GM12878 (cell line): Measurements from ENCODE around the gene CDCA8. TPM values are rescaled to one million over a fixed set of nuclear protein-coding genes. Genes with fewer than 3 reads are reported as not detected.

Experiments used
- CTCF ChIP-seq, 3 experiments: IDR thresholded peaks in 2 of 3; conservative IDR thresholded peaks in 1 of 3; 2 replicates each; pipeline ENCODE4 v1.5.1; 2011; ENCODE audit warnings: low read depth in 3 of 3, low read length in 3 of 3, mild to moderate bottlenecking in 3 of 3, control low read depth in 2 of 3, moderate library complexity in 2 of 3, inconsistent platforms in 1 of 3, mixed read lengths in 1 of 3; ENCODE audit not compliant: control insufficient read depth in 2 of 3, insufficient read depth in 1 of 3; ENCODE audit errors: extremely low read depth in 1 of 3
- ESRRA ChIP-seq: IDR thresholded peaks from 2 replicates; pipeline ENCODE4 v1.6.1; 2012; ENCODE audit warnings: mild to moderate bottlenecking, low read length, improper control_type of control experiment
- FOXM1 ChIP-seq: IDR thresholded peaks from 2 replicates; pipeline ENCODE4 v1.6.1; 2012; ENCODE audit warnings: low read depth, mild to moderate bottlenecking, inconsistent platforms, low read length, moderate library complexity
- IKZF1 ChIP-seq: fragments of 450-650 bp; conservative IDR thresholded peaks from 2 replicates; pipeline ENCODE4 v1.6.1; 2017; ENCODE audit warnings: antibody characterized with exemption, mild to moderate bottlenecking
- NFYB ChIP-seq: IDR thresholded peaks from 2 replicates; pipeline ENCODE4 v1.6.1; 2011; ENCODE audit warnings: low read depth, mild to moderate bottlenecking, low read length, improper control_type of control experiment, moderate library complexity; ENCODE audit not compliant: insufficient read depth
- PKNOX1 ChIP-seq: fragments of 450-650 bp; IDR thresholded peaks from 2 replicates; pipeline ENCODE4 v1.6.1; 2016; ENCODE audit warnings: mild to moderate bottlenecking
- POLR2AphosphoS5 ChIP-seq: IDR thresholded peaks from 2 replicates; pipeline ENCODE4 v1.6.1; 2011; ENCODE audit warnings: mild to moderate bottlenecking, low read length, inconsistent platforms
- RELB ChIP-seq: fragments of 450-650 bp; IDR thresholded peaks from 2 replicates; pipeline ENCODE4 v1.6.1; 2017; ENCODE audit warnings: low read depth, mild to moderate bottlenecking, moderate library complexity
- SIN3A ChIP-seq: IDR thresholded peaks from 2 replicates; pipeline ENCODE4 v1.6.1; 2012; ENCODE audit warnings: low read depth, low read length, improper control_type of control experiment
- STAT1 ChIP-seq: fragments of 450-650 bp; conservative IDR thresholded peaks from 2 replicates; pipeline ENCODE4 v1.6.1; 2014; ENCODE audit warnings: antibody characterized with exemption, mild to moderate bottlenecking
- YY1 ChIP-seq: IDR thresholded peaks from 2 replicates; pipeline ENCODE4 v1.6.1; 2011; ENCODE audit warnings: low read depth, mild to moderate bottlenecking, low read length
- ZNF592 ChIP-seq: fragments of 450-650 bp; IDR thresholded peaks from 2 replicates; pipeline ENCODE4 v1.6.1; 2017; ENCODE audit warnings: mild to moderate bottlenecking, moderate library complexity
- ZSCAN29 ChIP-seq: fragments of 450-650 bp; IDR thresholded peaks from 2 replicates; pipeline ENCODE4 v1.6.1; 2017; ENCODE audit warnings: mild to moderate bottlenecking, moderate library complexity
- polyA plus RNA-seq, 11 experiments: library from polyadenylated mRNA; depleted of rRNA in 4 of 11; unstranded in 6 of 11; stranded (reverse) in 5 of 11; fragments of >200 nt; fragmentation: Nextera tagmentation in 4 of 11; fragmentation: Illumina TruSeq in 1 of 11; extraction: Ambion mirVana in 4 of 11; extraction: Trizol in 1 of 11; gene quantifications; 1 replicate in 1 of 11; 2 replicates in 10 of 11; pipeline versions ENCODE4 v1.2.1 to v1.2.3, GENCODE V29; 2011 to 2016; ENCODE audit warnings: inconsistent platforms in 2 of 11, missing spikeins in 2 of 11, low read depth in 1 of 11
- total RNA-seq, 4 experiments: library from RNA; depleted of rRNA in 3 of 4; stranded (reverse); fragments of >200 nt in 3 of 4; fragmentation: Illumina TruSeq in 1 of 4; extraction: Trizol in 1 of 4; gene quantifications; 2 replicates each; pipeline versions ENCODE4 v1.2.1 to v1.2.3, GENCODE V29; 2013 to 2021
- TF ChIP-seq, protein P1 (sequence below): IDR thresholded peaks from 2 replicates; pipeline ENCODE4 v1.6.1; 2011; ENCODE audit warnings: low read depth, low read length, improper control_type of control experiment, borderline replicate concordance
- TF ChIP-seq, protein P2 (sequence below): fragments of 450-650 bp; IDR thresholded peaks from 2 replicates; pipeline ENCODE4 v1.6.1; 2014; ENCODE audit warnings: mild to moderate bottlenecking
- TF ChIP-seq, protein P3 (sequence below): IDR thresholded peaks from 2 replicates; pipeline ENCODE4 v1.6.1; 2011; ENCODE audit warnings: borderline replicate concordance, low read depth, mild to moderate bottlenecking, moderate library complexity, low read length; ENCODE audit not compliant: insufficient read depth, poor library complexity, severe bottlenecking

CDCA8 gene
- total and polyA plus RNA-seq, 10 of the 15 experiments (the other 5 are each of a cell fraction or from before 2014, with no cell fraction given) = 21.3 to 98.1 (median 61.4) TPM

GRCh38 chr1:37692078-37692833 lies at the start of gene CDCA8 (continued):
- TF ChIP-seq, protein P1, sequence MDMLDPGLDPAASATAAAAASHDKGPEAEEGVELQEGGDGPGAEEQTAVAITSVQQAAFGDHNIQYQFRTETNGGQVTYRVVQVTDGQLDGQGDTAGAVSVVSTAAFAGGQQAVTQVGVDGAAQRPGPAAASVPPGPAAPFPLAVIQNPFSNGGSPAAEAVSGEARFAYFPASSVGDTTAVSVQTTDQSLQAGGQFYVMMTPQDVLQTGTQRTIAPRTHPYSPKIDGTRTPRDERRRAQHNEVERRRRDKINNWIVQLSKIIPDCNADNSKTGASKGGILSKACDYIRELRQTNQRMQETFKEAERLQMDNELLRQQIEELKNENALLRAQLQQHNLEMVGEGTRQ = no peak
- TF ChIP-seq, protein P2, sequence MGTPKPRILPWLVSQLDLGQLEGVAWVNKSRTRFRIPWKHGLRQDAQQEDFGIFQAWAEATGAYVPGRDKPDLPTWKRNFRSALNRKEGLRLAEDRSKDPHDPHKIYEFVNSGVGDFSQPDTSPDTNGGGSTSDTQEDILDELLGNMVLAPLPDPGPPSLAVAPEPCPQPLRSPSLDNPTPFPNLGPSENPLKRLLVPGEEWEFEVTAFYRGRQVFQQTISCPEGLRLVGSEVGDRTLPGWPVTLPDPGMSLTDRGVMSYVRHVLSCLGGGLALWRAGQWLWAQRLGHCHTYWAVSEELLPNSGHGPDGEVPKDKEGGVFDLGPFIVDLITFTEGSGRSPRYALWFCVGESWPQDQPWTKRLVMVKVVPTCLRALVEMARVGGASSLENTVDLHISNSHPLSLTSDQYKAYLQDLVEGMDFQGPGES = peak; percentile 62
- peak; percentile 83 for TF ChIP-seq POLR2AphosphoS5
- TF ChIP-seq SIN3A = peak; percentile 99
- TF ChIP-seq STAT1 = no peak
- TF ChIP-seq ESRRA = no peak
- TF ChIP-seq NFYB = peak; percentile 94
- peak; percentile 97 for TF ChIP-seq RELB
- TF ChIP-seq ZSCAN29 = no peak
- TF ChIP-seq, protein P3, sequence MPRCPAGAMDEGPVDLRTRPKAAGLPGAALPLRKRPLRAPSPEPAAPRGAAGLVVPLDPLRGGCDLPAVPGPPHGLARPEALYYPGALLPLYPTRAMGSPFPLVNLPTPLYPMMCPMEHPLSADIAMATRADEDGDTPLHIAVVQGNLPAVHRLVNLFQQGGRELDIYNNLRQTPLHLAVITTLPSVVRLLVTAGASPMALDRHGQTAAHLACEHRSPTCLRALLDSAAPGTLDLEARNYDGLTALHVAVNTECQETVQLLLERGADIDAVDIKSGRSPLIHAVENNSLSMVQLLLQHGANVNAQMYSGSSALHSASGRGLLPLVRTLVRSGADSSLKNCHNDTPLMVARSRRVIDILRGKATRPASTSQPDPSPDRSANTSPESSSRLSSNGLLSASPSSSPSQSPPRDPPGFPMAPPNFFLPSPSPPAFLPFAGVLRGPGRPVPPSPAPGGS = no peak
- TF ChIP-seq ZNF592 = no peak
- peak; percentile 84 for TF ChIP-seq IKZF1
- TF ChIP-seq PKNOX1 = peak; percentile 80
- no peak; the same call in 1 of the 2 replicates for TF ChIP-seq YY1
- peak; percentile 70 to 72 (median 71) for TF ChIP-seq CTCF (IDR thresholded peaks at IDR 0.05 in 2 of 3, conservative IDR thresholded peaks at IDR 0.05 in 1 of 3; ENCODE audit: control insufficient read depth in 2 of 3, extremely low read depth in 1 of 3, insufficient read depth in 1 of 3, low read depth in 3 of 3, low read length in 3 of 3)
- no peak for TF ChIP-seq FOXM1
